Aortic smooth muscle cell (primary cell): Measurements from ENCODE around the gene ZNF441. TPM values are rescaled to one million over a fixed set of nuclear protein-coding genes. Genes with fewer than 3 reads are reported as not detected.

Source experiments
- total RNA-seq: library from RNA; depleted of rRNA; stranded (reverse); fragments of >200 nt; gene quantifications from 2 replicates; pipeline ENCODE4 v1.2.3, GENCODE V29; 2014

The ZNF441 gene
- 18.6 and 20.5 TPM in 2 replicates for total RNA-seq

DNA sequence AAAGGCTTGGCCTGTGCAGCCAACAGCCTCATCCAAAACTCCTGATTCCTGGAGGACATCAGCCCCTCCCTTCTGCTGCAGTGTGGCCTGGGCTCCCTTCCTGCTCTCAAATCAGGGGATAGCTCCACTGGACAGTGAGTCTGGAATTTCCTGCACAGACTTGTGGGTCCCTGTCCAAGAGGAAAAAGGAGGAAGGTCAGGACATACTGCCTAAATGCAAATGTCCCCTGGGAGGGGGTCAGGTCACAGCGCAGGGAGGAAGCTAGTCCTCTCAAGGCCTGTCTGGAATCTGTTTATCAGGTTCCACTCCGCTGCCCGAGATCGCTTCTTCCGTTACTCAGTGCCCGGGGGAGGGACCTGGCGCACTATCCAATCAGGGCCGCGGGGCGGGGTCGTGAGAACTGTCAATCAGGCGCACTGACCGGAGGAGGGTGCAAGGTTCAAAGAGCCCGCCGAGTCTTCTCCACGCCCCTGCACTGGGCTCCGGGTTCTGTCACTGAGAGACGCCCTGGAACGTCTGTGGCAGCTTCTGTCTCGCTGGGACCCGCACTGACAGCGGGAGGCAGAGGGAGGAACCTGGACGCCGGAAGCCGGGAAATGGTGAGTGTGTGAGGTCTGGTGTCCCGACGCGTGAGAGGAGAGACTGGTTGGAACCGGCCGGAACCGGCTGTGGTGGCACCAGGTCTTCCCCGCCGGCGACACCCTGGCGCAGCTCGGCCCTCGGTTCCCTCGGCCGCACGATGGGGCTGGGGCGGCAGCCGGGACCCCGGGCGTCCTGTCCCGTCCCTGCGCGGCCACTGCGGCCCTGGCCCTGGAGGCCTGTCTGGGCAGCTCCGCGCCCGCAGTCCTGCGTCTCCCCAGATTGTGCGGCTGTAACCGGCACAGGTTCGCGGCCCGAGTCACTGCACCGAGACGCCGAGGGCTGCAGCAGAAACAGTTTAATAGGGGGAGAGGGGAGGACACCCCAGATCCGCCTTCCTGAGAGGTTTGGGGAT is at the start of gene ZNF441:
ZNF441 (plus strand) TSS at position 404 of the 995 bp plus-strand sequence; CDS start at position 598, 194 bp downstream.

DNA sequence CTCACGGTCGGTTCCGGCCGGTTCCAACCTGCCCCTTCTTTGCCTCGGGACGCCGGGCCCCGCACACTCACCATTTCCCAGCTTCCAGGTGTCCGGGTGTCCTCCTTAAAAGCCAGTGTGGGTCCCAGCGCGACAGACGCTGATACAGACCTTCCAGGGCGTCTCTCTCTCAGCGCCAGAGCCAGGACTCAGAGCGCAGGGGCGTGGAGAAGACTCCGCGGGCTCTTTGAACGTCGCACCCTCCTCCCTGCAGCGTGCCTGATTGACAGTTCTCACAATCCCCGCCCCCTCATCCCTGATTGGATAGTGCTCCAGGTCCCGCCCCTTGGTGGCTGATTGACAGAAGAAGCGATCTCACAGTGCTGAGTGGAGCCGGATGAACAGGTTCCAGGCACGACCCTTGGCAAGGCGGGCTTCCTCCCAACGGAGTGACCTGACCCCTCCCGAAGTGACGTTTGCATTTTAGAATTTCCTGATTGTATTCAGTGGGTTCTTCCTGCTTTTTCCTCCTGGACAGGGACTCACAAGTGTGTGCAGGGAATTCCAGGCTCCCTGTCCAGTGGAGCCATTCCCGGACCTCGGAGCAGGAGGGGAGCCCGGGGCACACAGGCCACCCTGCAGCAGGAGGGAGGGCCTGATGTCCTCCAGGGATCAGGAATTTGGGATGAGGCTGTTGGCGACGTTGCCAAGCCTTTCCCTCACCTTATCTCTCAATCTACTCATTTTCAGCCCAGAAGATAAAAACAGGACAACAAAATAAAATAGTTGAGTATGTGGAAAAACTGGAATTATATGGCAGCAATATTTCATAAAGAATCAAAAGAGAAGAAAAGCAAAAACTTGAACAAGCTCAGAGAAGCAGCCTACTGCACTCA is 27.8 kb upstream of the ZNF441 start, which contains the start of gene ZNF823:
ZNF823 (minus strand) TSS at position 201 of the 875 bp plus-strand sequence; CDS start at position 74, 127 bp downstream.

GRCh38 chr19:11798391-11799330 is 31.9 kb downstream of the ZNF441 start, which contains the start of gene ZNF491:
Gene ZNF491, plus strand, starts transcription at chr19:11798523. Its CDS starts 7,431 bp downstream, at chr19:11805954.

GRCh38 chr19:11814029-11814699 is 47.4 kb downstream of the ZNF441 start, which contains the start of gene ZNF440:
Gene ZNF440, plus strand, starts transcription at chr19:11814273. Its CDS starts 175 bp downstream, at chr19:11814448.

Other genes with a start within 250 kb of the ZNF441 start
- 18.0 TPM in 2 replicates for gene ECSIT, start 237.9 kb upstream of the ZNF441 start, total RNA-seq
- 0.81 and 1.7 TPM in 2 replicates for gene CNN1, start 228.1 kb upstream of the ZNF441 start, total RNA-seq
- 23.4 and 25.9 TPM in 2 replicates for gene ELOF1, start 207.8 kb upstream of the ZNF441 start, total RNA-seq
- gene ACP5, start 189.4 kb upstream of the ZNF441 start, total RNA-seq, result 0.40 and 0.44 TPM in 2 replicates
- 14.9 and 17.6 TPM in 2 replicates for gene ZNF627, start 169.5 kb upstream of the ZNF441 start, total RNA-seq
- 4.6 and 5.3 TPM in 2 replicates for gene ZNF823, start 28.1 kb upstream of the ZNF441 start, total RNA-seq
- gene ZNF491, start 31.5 kb downstream of the ZNF441 start, total RNA-seq, result 3.0 and 5.0 TPM in 2 replicates
- gene ZNF440, start 47.3 kb downstream of the ZNF441 start, total RNA-seq, result 8.3 and 8.8 TPM in 2 replicates
- gene ZNF439, start 81.7 kb downstream of the ZNF441 start, total RNA-seq, result 6.7 and 7.4 TPM in 2 replicates
- 3.6 and 4.7 TPM in 2 replicates for gene ZNF69, start 120.8 kb downstream of the ZNF441 start, total RNA-seq
- 7.9 and 8.2 TPM in 2 replicates for gene ZNF700, start 158.1 kb downstream of the ZNF441 start, total RNA-seq
- 2.4 TPM in 2 replicates for gene ZNF763, start 198.0 kb downstream of the ZNF441 start, total RNA-seq